ENCODE results near the gene NUTM1. TPM values are rescaled to one million over a fixed set of nuclear protein-coding genes. Genes with fewer than 3 reads are reported as not detected.

NUTM1 gene
- total RNA-seq, 1 experiment from 2014 or later: 0.07 TPM

DNA sequence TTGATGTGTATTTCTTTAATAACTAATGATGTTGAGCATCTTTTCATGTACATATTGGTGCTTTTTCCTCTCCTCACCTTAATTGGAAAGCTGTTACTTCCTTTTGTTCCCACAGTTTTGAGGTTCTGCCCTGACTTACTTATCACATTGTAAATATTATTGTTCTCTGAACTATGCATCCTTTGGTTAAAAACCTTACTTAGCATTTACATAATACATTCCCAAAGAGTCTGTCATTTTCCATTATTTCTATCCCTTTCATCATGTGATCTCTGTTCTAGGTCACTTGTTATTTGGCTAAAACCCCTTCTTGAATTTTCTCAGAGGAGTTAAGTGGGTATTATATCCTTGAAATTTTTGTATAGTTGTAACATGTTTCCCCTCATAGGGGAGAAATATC lies 38.5 kb upstream of the NUTM1 start:
- no peaks in the 10 kb centered on the region for H3K27me3 ChIP-seq (ENCODE audit: insufficient read depth, low read length)
- no peak for DNase-seq (ENCODE audit: low read depth, low spot score)
- intact Hi-C loops (cut with micrococcal nuclease): no loop called here
- POLR2A ChIA-PET: no interaction called here
- no peaks in the 10 kb centered on the region for H3K9me3 ChIP-seq (ENCODE audit: control insufficient read depth in 1 of 2, insufficient read depth in 1 of 2, low read depth in 1 of 2, low read length in 2 of 2)
- H3K36me3 ChIP-seq (ENCODE audit: control insufficient read depth in 1 of 2, insufficient read depth in 2 of 2, low read length in 2 of 2): no peaks in the 10 kb centered on the region
- no peak for ATAC-seq
- H3K9ac ChIP-seq (ENCODE audit: low read length): no peak overlapping the region
- H3K4me1 ChIP-seq (ENCODE audit: control insufficient read depth in 1 of 2, insufficient read depth in 2 of 2, low read length in 2 of 2): peaks cover 8 to 16% of the 10 kb centered on the region in 2 experiments
- no peak overlapping the region for H2AFZ ChIP-seq (ENCODE audit: low read depth, low read length, poor library complexity, severe bottlenecking)
- TF ChIP-seq JUND (IDR thresholded peaks at IDR 0.05) (no peak), EGR1 (IDR thresholded peaks at IDR 0.05; ENCODE audit: low read depth) (no peak), SP1 (IDR thresholded peaks at IDR 0.05; ENCODE audit: low read depth) (no peak), ELF1 (IDR thresholded peaks at IDR 0.05; ENCODE audit: borderline replicate concordance, low read depth) (no peak), TCF7L2 (IDR thresholded peaks at IDR 0.05; ENCODE audit: borderline replicate concordance, extremely low read depth, insufficient read depth, insufficient read length) (no peak), RAD21 (IDR thresholded peaks at IDR 0.05; ENCODE audit: low read depth) (no peak), CEBPB (IDR thresholded peaks at IDR 0.05; ENCODE audit: low read depth) (no peak), SIN3A (IDR thresholded peaks at IDR 0.05; ENCODE audit: low read depth) (no peak), POLR2A (IDR thresholded peaks at IDR 0.05; ENCODE audit: borderline replicate concordance, extremely low read depth, insufficient read depth, insufficient read length) (no peak), EZH2 (IDR thresholded peaks at IDR 0.05) (no peak), POLR2AphosphoS5 (IDR thresholded peaks at IDR 0.05; ENCODE audit: low read depth, low read length) (no peak), EZH2phosphoT487 (IDR thresholded peaks at IDR 0.05; ENCODE audit: borderline replicate concordance) (no peak), YY1 (IDR thresholded peaks at IDR 0.05; ENCODE audit: extremely low read depth, insufficient replicate concordance, low read depth, low read length) (no peak), CBX3 (IDR thresholded peaks at IDR 0.05; ENCODE audit: low read depth) (no peak), ZFX (IDR thresholded peaks at IDR 0.05) (no peak), ZNF274 (IDR thresholded peaks at IDR 0.05; ENCODE audit: low read depth, low read length) (no peak)
- TF ChIP-seq, protein P1, sequence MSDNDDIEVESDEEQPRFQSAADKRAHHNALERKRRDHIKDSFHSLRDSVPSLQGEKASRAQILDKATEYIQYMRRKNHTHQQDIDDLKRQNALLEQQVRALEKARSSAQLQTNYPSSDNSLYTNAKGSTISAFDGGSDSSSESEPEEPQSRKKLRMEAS (IDR thresholded peaks at IDR 0.05): no peak
- TF ChIP-seq, protein P2, sequence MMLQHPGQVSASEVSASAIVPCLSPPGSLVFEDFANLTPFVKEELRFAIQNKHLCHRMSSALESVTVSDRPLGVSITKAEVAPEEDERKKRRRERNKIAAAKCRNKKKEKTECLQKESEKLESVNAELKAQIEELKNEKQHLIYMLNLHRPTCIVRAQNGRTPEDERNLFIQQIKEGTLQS (IDR thresholded peaks at IDR 0.05): no peak
- TF ChIP-seq, protein P3, sequence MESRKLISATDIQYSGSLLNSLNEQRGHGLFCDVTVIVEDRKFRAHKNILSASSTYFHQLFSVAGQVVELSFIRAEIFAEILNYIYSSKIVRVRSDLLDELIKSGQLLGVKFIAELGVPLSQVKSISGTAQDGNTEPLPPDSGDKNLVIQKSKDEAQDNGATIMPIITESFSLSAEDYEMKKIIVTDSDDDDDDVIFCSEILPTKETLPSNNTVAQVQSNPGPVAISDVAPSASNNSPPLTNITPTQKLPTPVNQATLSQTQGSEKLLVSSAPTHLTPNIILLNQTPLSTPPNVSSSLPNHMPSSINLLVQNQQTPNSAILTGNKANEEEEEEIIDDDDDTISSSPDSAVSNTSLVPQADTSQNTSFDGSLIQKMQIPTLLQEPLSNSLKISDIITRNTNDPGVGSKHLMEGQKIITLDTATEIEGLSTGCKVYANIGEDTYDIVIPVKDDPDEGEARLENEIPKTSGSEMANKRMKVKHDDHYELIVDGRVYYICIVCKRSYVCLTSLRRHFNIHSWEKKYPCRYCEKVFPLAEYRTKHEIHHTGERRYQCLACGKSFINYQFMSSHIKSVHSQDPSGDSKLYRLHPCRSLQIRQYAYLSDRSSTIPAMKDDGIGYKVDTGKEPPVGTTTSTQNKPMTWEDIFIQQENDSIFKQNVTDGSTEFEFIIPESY (IDR thresholded peaks at IDR 0.05; ENCODE audit: extremely low read depth, insufficient replicate concordance, low read length): no peak
- TF ChIP-seq, protein P4, sequence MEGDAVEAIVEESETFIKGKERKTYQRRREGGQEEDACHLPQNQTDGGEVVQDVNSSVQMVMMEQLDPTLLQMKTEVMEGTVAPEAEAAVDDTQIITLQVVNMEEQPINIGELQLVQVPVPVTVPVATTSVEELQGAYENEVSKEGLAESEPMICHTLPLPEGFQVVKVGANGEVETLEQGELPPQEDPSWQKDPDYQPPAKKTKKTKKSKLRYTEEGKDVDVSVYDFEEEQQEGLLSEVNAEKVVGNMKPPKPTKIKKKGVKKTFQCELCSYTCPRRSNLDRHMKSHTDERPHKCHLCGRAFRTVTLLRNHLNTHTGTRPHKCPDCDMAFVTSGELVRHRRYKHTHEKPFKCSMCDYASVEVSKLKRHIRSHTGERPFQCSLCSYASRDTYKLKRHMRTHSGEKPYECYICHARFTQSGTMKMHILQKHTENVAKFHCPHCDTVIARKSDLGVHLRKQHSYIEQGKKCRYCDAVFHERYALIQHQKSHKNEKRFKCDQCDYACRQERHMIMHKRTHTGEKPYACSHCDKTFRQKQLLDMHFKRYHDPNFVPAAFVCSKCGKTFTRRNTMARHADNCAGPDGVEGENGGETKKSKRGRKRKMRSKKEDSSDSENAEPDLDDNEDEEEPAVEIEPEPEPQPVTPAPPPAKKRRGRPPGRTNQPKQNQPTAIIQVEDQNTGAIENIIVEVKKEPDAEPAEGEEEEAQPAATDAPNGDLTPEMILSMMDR (IDR thresholded peaks at IDR 0.05 in 2 of 3, conservative IDR thresholded peaks at IDR 0.05 in 1 of 3; ENCODE audit: borderline replicate concordance in 1 of 3, insufficient read depth in 1 of 3, low read depth in 2 of 3, low read length in 2 of 3): no peak
- H3K4me2 ChIP-seq (ENCODE audit: low read length): no peak overlapping the region
- no peak overlapping the region for H3K4me3 ChIP-seq (replicated peaks in 1 of 2; ENCODE audit: low read depth in 1 of 2, low read length in 2 of 2)
- CTCF ChIA-PET: no interaction called here
- H3K79me2 ChIP-seq (ENCODE audit: insufficient read depth, low read length): no peaks in the 10 kb centered on the region
- BruUV-seq (replicated peaks): no TSS peak
- H4K20me1 ChIP-seq (ENCODE audit: insufficient read depth): no peaks in the 10 kb centered on the region
- H3K9me2 ChIP-seq (ENCODE audit: insufficient read depth): no peaks in the 10 kb centered on the region
- no peak overlapping the region for H3K27ac ChIP-seq (ENCODE audit: low read depth, low read length)
- RAD21 ChIA-PET (ENCODE audit: low non-redundant PET in 1 of 2, low total read pairs in 2 of 2, uncharacterized antibody in 2 of 2, unreplicated experiment in 2 of 2): no interaction called here

All from HCT116 (cell line).